IMR-90 (cell line): Measurements from ENCODE around the gene NEO1. TPM values are rescaled to one million over a fixed set of nuclear protein-coding genes. Genes with fewer than 3 reads are reported as not detected.

ENCODE experiments used
- ATAC-seq: fragments of 200-7000 bp; cut with Tn5 transposase; 2 replicates; pipeline ENCODE4 v1.9.1; 2020; ENCODE audit warnings: low read depth, mild to moderate bottlenecking, moderate library complexity
- BruUV-seq: library from RNA; stranded (reverse); fragments of 400-500 nt; replicated peaks from 2 replicates; lab custom pipeline; 2021; lab: Mats Ljungman, UMichigan
- CTCF ChIA-PET: fragments of 300-600 bp; formaldehyde crosslinking; extraction: SDS; loops from one replicate; lab custom pipeline; 2021; ENCODE audit warnings: antibody characterized with exemption; lab: Yijun Ruan, JAX
- POLR2A ChIA-PET: fragments of 300-600 bp; sonication (Branson Sonifier 250); formaldehyde crosslinking; loops from one replicate; lab custom pipeline; 2022; ENCODE audit warnings: antibody characterized with exemption; ENCODE audit not compliant: unreplicated experiment; lab: Charles Lee
- DNase-seq: peaks from one replicate; pipeline ENCODE4 v3.0.0; 2013
- H2AFZ ChIP-seq: replicated peaks from 2 replicates; pipeline ENCODE3; 2013; ENCODE audit warnings: low read length, mild to moderate bottlenecking; ENCODE audit not compliant: poor library complexity
- H2AK5ac ChIP-seq: 2 replicates; pipeline ENCODE4 v1.6.1; 2013; ENCODE audit warnings: low read depth, low read length, inconsistent platforms
- H2AK9ac ChIP-seq: replicated peaks from 2 replicates; pipeline ENCODE3; 2013; ENCODE audit warnings: mild to moderate bottlenecking, low read depth, low read length, moderate library complexity; ENCODE audit not compliant: poor library complexity
- H2BK120ac ChIP-seq: 2 replicates; pipeline ENCODE4 v1.6.1; 2013; ENCODE audit warnings: low read depth, low read length, inconsistent platforms
- H2BK15ac ChIP-seq: 3 replicates; pipeline ENCODE4 v1.6.1; 2013; ENCODE audit warnings: low read depth, low read length, inconsistent platforms
- H2BK20ac ChIP-seq: 2 replicates; pipeline ENCODE4 v1.6.1; 2013; ENCODE audit warnings: low read depth, mild to moderate bottlenecking, inconsistent platforms, low read length, moderate library complexity
- H2BK5ac ChIP-seq: 2 replicates; pipeline ENCODE4 v1.6.1; 2013; ENCODE audit warnings: mild to moderate bottlenecking, low read depth, low read length, inconsistent platforms; ENCODE audit not compliant: poor library complexity, severe bottlenecking
- H3K14ac ChIP-seq: replicated peaks from 2 replicates; pipeline ENCODE4 v1.6.1; 2013; ENCODE audit warnings: low read depth, low read length, inconsistent platforms
- H3K18ac ChIP-seq: 2 replicates; pipeline ENCODE4 v1.6.1; 2013; ENCODE audit warnings: low read depth, low read length, control low read depth
- H3K23ac ChIP-seq: 2 replicates; pipeline ENCODE4 v1.6.1; 2013; ENCODE audit warnings: low read depth, low read length, inconsistent platforms
- H3K27ac ChIP-seq: 2 replicates; pipeline ENCODE4 v1.5.1; 2013; ENCODE audit warnings: mild to moderate bottlenecking, control low read depth, low read length; ENCODE audit not compliant: insufficient read depth
- H3K27me3 ChIP-seq: 2 replicates; pipeline ENCODE4 v1.6.1; 2013; ENCODE audit warnings: low read length; ENCODE audit not compliant: control insufficient read depth, insufficient read depth
- H3K36me3 ChIP-seq: 2 replicates; pipeline ENCODE4 v1.6.1; 2013; ENCODE audit warnings: low read length, mixed read lengths; ENCODE audit not compliant: control insufficient read depth, insufficient read depth
- H3K4ac ChIP-seq: 2 replicates; pipeline ENCODE4 v1.6.1; 2013; ENCODE audit warnings: low read depth, low read length, inconsistent platforms
- H3K4me1 ChIP-seq: 2 replicates; pipeline ENCODE4 v1.6.1; 2013; ENCODE audit warnings: low read length, mixed read lengths; ENCODE audit not compliant: control insufficient read depth, insufficient read depth
- H3K4me2 ChIP-seq: 2 replicates; pipeline ENCODE4 v1.6.1; 2013; ENCODE audit warnings: low read depth, mild to moderate bottlenecking, control low read depth, low read length, moderate library complexity
- H3K4me3 ChIP-seq: 2 replicates; pipeline ENCODE4 v1.5.1; 2013; ENCODE audit warnings: low read depth, mild to moderate bottlenecking, control low read depth, low read length, moderate library complexity; ENCODE audit not compliant: insufficient read depth
- H3K56ac ChIP-seq: 2 replicates; pipeline ENCODE4 v1.6.1; 2013; ENCODE audit warnings: low read length, inconsistent platforms; ENCODE audit not compliant: insufficient read depth; ENCODE audit errors: extremely low read depth
- H3K79me1 ChIP-seq, 2 experiments: 2 replicates each; pipeline ENCODE4 v1.6.1; 2013; ENCODE audit warnings: low read length in 2 of 2, inconsistent platforms in 1 of 2, low read depth in 1 of 2
- H3K9ac ChIP-seq: 2 replicates; pipeline ENCODE4 v1.6.1; 2013; ENCODE audit warnings: low read depth, low read length, control low read depth
- H3K9me1 ChIP-seq: 2 replicates; pipeline ENCODE4 v1.6.1; 2013; ENCODE audit warnings: low read length, inconsistent platforms; ENCODE audit not compliant: insufficient read depth
- H3K9me3 ChIP-seq: 2 replicates; pipeline ENCODE4 v1.6.1; 2013; ENCODE audit warnings: low read length; ENCODE audit not compliant: control insufficient read depth, insufficient read depth
- H4K20me1 ChIP-seq: 2 replicates; pipeline ENCODE4 v1.6.1; 2013; ENCODE audit warnings: low read length, inconsistent platforms; ENCODE audit not compliant: insufficient read depth
- H4K5ac ChIP-seq: 2 replicates; pipeline ENCODE4 v1.6.1; 2013; ENCODE audit warnings: mild to moderate bottlenecking, low read depth, low read length, control low read depth
- H4K8ac ChIP-seq, 2 experiments: 2 replicates each; pipeline ENCODE4 v1.6.1; 2013; ENCODE audit warnings: low read depth in 2 of 2, low read length in 2 of 2, control low read depth in 1 of 2, inconsistent platforms in 1 of 2
- H4K91ac ChIP-seq: 2 replicates; pipeline ENCODE4 v1.6.1; 2013; ENCODE audit warnings: low read depth, low read length, inconsistent platforms; ENCODE audit not compliant: insufficient read depth
- BHLHE40 ChIP-seq: fragments of 150-350 bp; IDR thresholded peaks from 2 replicates; pipeline ENCODE4 v1.6.1; 2016; ENCODE audit warnings: mild to moderate bottlenecking, low read depth, low read length
- CTCF ChIP-seq: conservative IDR thresholded peaks from 2 replicates; pipeline ENCODE4 v1.5.1; 2012; ENCODE audit warnings: mild to moderate bottlenecking, low read depth, low read length, improper control_type of control experiment
- MAZ ChIP-seq: IDR thresholded peaks from 2 replicates; pipeline ENCODE4 v1.6.1; 2012; ENCODE audit warnings: low read depth, mild to moderate bottlenecking, low read length, improper control_type of control experiment, moderate library complexity, borderline replicate concordance
- NFE2L2 ChIP-seq: fragments of 150-350 bp; IDR thresholded peaks from 2 replicates; pipeline ENCODE4 v1.6.1; 2016; ENCODE audit warnings: low read depth, mild to moderate bottlenecking, low read length
- POLR2A ChIP-seq: IDR thresholded peaks from 2 replicates; pipeline ENCODE4 v1.6.1; 2012; ENCODE audit warnings: mild to moderate bottlenecking, low read depth, low read length
- WGBS, 2 experiments: methylation state at CpG; one replicate each; pipeline versions ENCODE4 v1.1.5 to v1.1.7; 2013; ENCODE audit warnings: missing lambda C conversion rate in 2 of 2; ENCODE audit not compliant: insufficient read length in 1 of 2; ENCODE audit errors: extremely low coverage in 2 of 2; 5-methylcytosine and 5-hydroxymethylcytosine counted together
- dilution Hi-C: fragments of 300-500 bp; cut with HindIII; formaldehyde crosslinking; loops from one replicate; pipeline ENCODE4 v1.14.3; 2018; ENCODE audit warnings: low sequenced_read_pairs; ENCODE audit not compliant: unreplicated experiment
- in situ Hi-C: fragments of 300-500 bp; cut with MboI; formaldehyde crosslinking; loops from 3 replicates; pipeline ENCODE4 v1.14.3; 2019; ENCODE audit warnings: low sequenced_read_pairs, inconsistent platforms, mixed read lengths
- intact Hi-C: fragments of 100-400 bp; cut with micrococcal nuclease; formaldehyde crosslinking; loops from 2 replicates; pipeline ENCODE4 v1.10.0; 2022
- microRNA-seq, 2 experiments: library from miRNA; stranded (forward) in 1 of 2; unstranded in 1 of 2; fragments of 10-50 nt in 1 of 2; fragments of <30 nt in 1 of 2; gene quantifications in 1 of 2; microRNA quantifications in 1 of 2; one replicate each; pipeline versions ENCODE3 to v1.1.0; 2013 to 2020; ENCODE audit not compliant: insufficient read depth in 1 of 2, insufficient read length in 1 of 2, unreplicated experiment in 1 of 2
- polyA plus RNA-seq, 3 experiments: library from polyadenylated mRNA; depleted of rRNA; stranded (reverse); fragments of >200 nt; gene quantifications; 2 replicates each; pipeline ENCODE4 v1.2.3, GENCODE V29; 2012; ENCODE audit warnings: low replicate concordance in 1 of 3
- small RNA-seq, 5 experiments: library from RNA; depleted of rRNA; stranded (forward); fragments of <200 nt; gene quantifications; one replicate each; pipeline ENCODE3, GENCODE V24; 2012
- total RNA-seq: library from RNA; depleted of rRNA; stranded (reverse); fragments of >200 nt; gene quantifications from 2 replicates; pipeline ENCODE4 v1.2.3, GENCODE V29; 2012
- TF ChIP-seq, protein P1 (sequence below): fragments of 150-350 bp; IDR thresholded peaks from 2 replicates; pipeline ENCODE4 v1.6.1; 2017; ENCODE audit warnings: mild to moderate bottlenecking, antibody characterized with exemption, low read length, low read depth

NEO1 gene
- total and polyA plus RNA-seq, 2 of the 4 experiments (the other 2 are of a cell fraction) = 16.3 to 18.5 TPM

DNA sequence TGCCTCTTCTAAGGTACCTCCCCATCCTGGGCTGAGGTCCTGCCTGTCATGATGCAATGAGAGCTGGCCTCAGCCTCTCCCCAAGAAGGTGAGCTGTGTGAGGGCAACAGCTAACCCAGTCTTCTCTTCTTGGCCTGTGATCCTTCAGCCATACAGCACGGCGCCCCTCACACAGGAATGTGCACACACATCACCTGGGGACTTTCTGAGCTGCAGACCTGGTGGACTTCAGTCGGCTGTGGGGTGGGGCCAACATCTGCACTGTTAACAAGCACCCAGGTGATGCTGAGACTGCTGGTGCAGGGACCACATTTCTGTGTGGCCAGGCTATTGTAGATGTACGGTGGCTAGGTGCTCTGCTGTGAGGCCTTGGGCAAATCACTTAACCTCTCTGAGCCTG, 302.0 kb downstream of the NEO1 start:
- WGBS, 2 experiments = no CpG with 5 or more reads among the region's 4 CpGs
- Histone ChIP-seq H2BK5ac (no peak overlapping the region), H2AFZ (no peak overlapping the region), H3K9ac (no peak overlapping the region), H4K8ac (no peak overlapping the region), H3K36me3 (no peaks in the 10 kb centered on the region), H3K4ac (no peak overlapping the region), H2BK15ac (no peak overlapping the region), H3K9me3 (no peaks in the 10 kb centered on the region), H4K5ac (no peak overlapping the region), H2BK20ac (no peak overlapping the region), H2AK9ac (no peak overlapping the region), H2AK5ac (no peak overlapping the region), H3K4me3 (no peak overlapping the region), H3K27ac (no peak overlapping the region), H3K4me2 (no peak overlapping the region), H3K27me3 (peaks cover 64% of the 10 kb centered on the region), H3K56ac (no peak overlapping the region), H2BK120ac (no peak overlapping the region), H3K23ac (no peak overlapping the region), H4K91ac (no peak overlapping the region), H4K20me1 (no peaks in the 10 kb centered on the region), H3K79me1 (no peaks in the 10 kb centered on the region), H3K18ac (no peak overlapping the region), H3K14ac (no peak overlapping the region), H3K4me1 (no peaks in the 10 kb centered on the region), H3K9me1 (no peaks in the 10 kb centered on the region)
- CTCF ChIA-PET = no interaction called here
- POLR2A ChIA-PET = no interaction called here
- ATAC-seq (no peak), DNase-seq (no peak)
- intact Hi-C loops = no loop called here
- TF ChIP-seq, protein P1, sequence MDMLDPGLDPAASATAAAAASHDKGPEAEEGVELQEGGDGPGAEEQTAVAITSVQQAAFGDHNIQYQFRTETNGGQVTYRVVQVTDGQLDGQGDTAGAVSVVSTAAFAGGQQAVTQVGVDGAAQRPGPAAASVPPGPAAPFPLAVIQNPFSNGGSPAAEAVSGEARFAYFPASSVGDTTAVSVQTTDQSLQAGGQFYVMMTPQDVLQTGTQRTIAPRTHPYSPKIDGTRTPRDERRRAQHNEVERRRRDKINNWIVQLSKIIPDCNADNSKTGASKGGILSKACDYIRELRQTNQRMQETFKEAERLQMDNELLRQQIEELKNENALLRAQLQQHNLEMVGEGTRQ = no peak
- TF ChIP-seq NFE2L2 (no peak), BHLHE40 (no peak), MAZ (no peak), POLR2A (no peak), CTCF (no peak)
- dilution Hi-C loops = no loop called here
- no TSS peak for BruUV-seq
- in situ Hi-C loops = no loop called here

Small RNAs within 50 kb of the gene (microRNA-seq; reads per million reads assigned to microRNA genes)
- gene FKBP1AP2 (ENCODE audit: insufficient read depth, insufficient read length) = not detected

Small RNAs within 50 kb of the gene (small RNA-seq; reads per million reads assigned to genes)
- 0 reads per million in 5 experiments for gene FKBP1AP2
